H1 (cell line): ENCODE measurements around the gene RHOXF2. TPM values are rescaled to one million over a fixed set of nuclear protein-coding genes. Genes with fewer than 3 reads are reported as not detected.

Experiments
- CTCF ChIA-PET: fragments of 300-600 bp; sonication (Branson Sonifier 250); formaldehyde crosslinking; loops from one replicate; lab custom pipeline; 2021; ENCODE audit not compliant: partially characterized antibody; lab: Charles Lee
- POLR2A ChIA-PET: fragments of 300-600 bp; sonication (Branson Sonifier 250); formaldehyde crosslinking; loops from one replicate; lab custom pipeline; 2021; ENCODE audit warnings: inconsistent platforms; ENCODE audit not compliant: partially characterized antibody; lab: Charles Lee
- DNase-seq, 2 experiments: peaks; one replicate each; pipeline versions ENCODE4 v3.0.0 to v3.0.0-alpha.2; 2010 to 2022; ENCODE audit warnings: low spot score in 2 of 2, low read depth in 1 of 2, mixed read lengths in 1 of 2
- FAIRE-seq: peaks from 2 replicates; lab custom pipeline; 2011; peaks lifted over from hg19 to GRCh38; lab: Jason Lieb, UNC
- H2AFZ ChIP-seq: 2 replicates; pipeline ENCODE4 v1.8.1; 2012; ENCODE audit warnings: low read length, inconsistent platforms
- H2AK5ac ChIP-seq: 2 replicates; pipeline ENCODE4 v1.6.1; 2013; ENCODE audit warnings: low read depth, low read length
- H2BK120ac ChIP-seq: replicated peaks from 2 replicates; pipeline ENCODE3; 2013; ENCODE audit warnings: low read depth, low read length, inconsistent platforms
- H2BK12ac ChIP-seq: 2 replicates; pipeline ENCODE4 v1.6.1; 2013; ENCODE audit warnings: low read depth, low read length
- H2BK15ac ChIP-seq: 2 replicates; pipeline ENCODE4 v1.6.1; 2013; ENCODE audit warnings: low read length
- H2BK20ac ChIP-seq: 2 replicates; pipeline ENCODE4 v1.6.1; 2013; ENCODE audit warnings: low read length
- H2BK5ac ChIP-seq: 2 replicates; pipeline ENCODE4 v1.6.1; 2013; ENCODE audit warnings: low read depth, low read length
- H3K14ac ChIP-seq: 2 replicates; pipeline ENCODE4 v1.6.1; 2013; ENCODE audit warnings: inconsistent platforms; ENCODE audit not compliant: insufficient read length
- H3K18ac ChIP-seq: 2 replicates; pipeline ENCODE4 v1.6.1; 2013; ENCODE audit warnings: low read length; ENCODE audit errors: extremely low read depth
- H3K23ac ChIP-seq: 2 replicates; pipeline ENCODE4 v1.6.1; 2013; ENCODE audit warnings: inconsistent platforms; ENCODE audit not compliant: insufficient read length
- H3K23me2 ChIP-seq: 2 replicates; pipeline ENCODE4 v1.6.1; 2013; ENCODE audit warnings: low read depth, low read length
- H3K27ac ChIP-seq: 2 replicates; pipeline ENCODE4 v1.6.1; 2011; ENCODE audit warnings: low read depth, low read length, inconsistent platforms
- H3K27me3 ChIP-seq, 4 experiments: replicated peaks in 1 of 4; 1 replicate in 1 of 4; 2 replicates in 3 of 4; pipeline versions ENCODE4 v1.6.1 to v1.8.1; 2011 to 2013; ENCODE audit warnings: low read length in 3 of 4, mild to moderate bottlenecking in 3 of 4, inconsistent platforms in 2 of 4, mixed read lengths in 2 of 4, moderate library complexity in 1 of 4; ENCODE audit not compliant: control insufficient read depth in 3 of 4, insufficient read depth in 3 of 4; ENCODE audit errors: extremely low read depth in 1 of 4
- H3K36me3 ChIP-seq, 4 experiments: 2 replicates each; pipeline versions ENCODE4 v1.6.1 to v1.8.1; 2011 to 2013; ENCODE audit warnings: mild to moderate bottlenecking in 4 of 4, low read length in 3 of 4, moderate library complexity in 2 of 4, control low read depth in 1 of 4, inconsistent platforms in 1 of 4; ENCODE audit not compliant: insufficient read depth in 4 of 4, control insufficient read depth in 2 of 4
- H3K4ac ChIP-seq: replicated peaks from 2 replicates; pipeline ENCODE3; 2013; ENCODE audit warnings: low read length, low read depth, mixed read lengths, inconsistent platforms; ENCODE audit not compliant: insufficient read length
- H3K4me1 ChIP-seq, 4 experiments: replicated peaks in 1 of 4; 1 replicate in 1 of 4; 2 replicates in 3 of 4; pipeline versions ENCODE4 v1.6.1 to v1.8.1; 2011 to 2013; ENCODE audit warnings: low read length in 3 of 4, inconsistent platforms in 2 of 4, mixed read lengths in 1 of 4; ENCODE audit not compliant: insufficient read depth in 4 of 4, control insufficient read depth in 3 of 4
- H3K4me2 ChIP-seq, 2 experiments: 2 replicates each; pipeline versions ENCODE4 v1.6.1 to v1.8.1; 2011 to 2013; ENCODE audit warnings: low read depth in 2 of 2, low read length in 2 of 2, control low read depth in 1 of 2, inconsistent platforms in 1 of 2, mild to moderate bottlenecking in 1 of 2; ENCODE audit not compliant: insufficient read depth in 1 of 2
- H3K4me3 ChIP-seq, 4 experiments: fragments of 200-600, 300-600 bp in 1 of 4; sonication (generic), shearing (Covaris generic), sonication (Bioruptor Twin) in 1 of 4; 2 replicates each; pipeline versions ENCODE4 v1.5.1 to v1.8.1; 2011 to 2016; ENCODE audit warnings: low read length in 4 of 4, low read depth in 3 of 4, control low read depth in 2 of 4, inconsistent platforms in 2 of 4, mild to moderate bottlenecking in 2 of 4, mixed read lengths in 1 of 4, moderate library complexity in 1 of 4; ENCODE audit not compliant: insufficient read depth in 2 of 4; ENCODE audit errors: extremely low read depth in 1 of 4
- H3K56ac ChIP-seq: replicated peaks from 2 replicates; pipeline ENCODE3; 2013; ENCODE audit warnings: low read depth, mild to moderate bottlenecking, mixed read lengths, low read length, inconsistent platforms; ENCODE audit not compliant: insufficient read length
- H3K79me1 ChIP-seq: 2 replicates; pipeline ENCODE4 v1.6.1; 2013; ENCODE audit warnings: low read depth, low read length, control low read depth
- H3K79me2 ChIP-seq, 2 experiments: 2 replicates each; pipeline versions ENCODE4 v1.6.1 to v1.8.1; 2012 to 2013; ENCODE audit warnings: low read length in 2 of 2, mild to moderate bottlenecking in 2 of 2, inconsistent platforms in 1 of 2; ENCODE audit not compliant: insufficient read depth in 2 of 2, control insufficient read depth in 1 of 2
- H3K9ac ChIP-seq, 4 experiments: replicated peaks in 1 of 4; 1 replicate in 1 of 4; 2 replicates in 3 of 4; pipeline versions ENCODE4 v1.6.1 to v1.8.1; 2011 to 2013; ENCODE audit warnings: low read depth in 3 of 4, low read length in 3 of 4, control low read depth in 2 of 4, mild to moderate bottlenecking in 2 of 4, moderate library complexity in 2 of 4, inconsistent platforms in 1 of 4; ENCODE audit errors: extremely low read depth in 1 of 4
- H3K9me3 ChIP-seq, 2 experiments: 2 replicates each; pipeline versions ENCODE4 v1.6.1 to v1.8.1; 2012 to 2013; ENCODE audit warnings: mild to moderate bottlenecking in 2 of 2, moderate library complexity in 2 of 2, control low read depth in 1 of 2, inconsistent platforms in 1 of 2, low read depth in 1 of 2, low read length in 1 of 2, mixed read lengths in 1 of 2; ENCODE audit not compliant: insufficient read depth in 2 of 2
- H4K20me1 ChIP-seq, 2 experiments: replicated peaks in 1 of 2; 2 replicates each; pipeline versions ENCODE3 to v1.8.1; 2011 to 2013; ENCODE audit warnings: inconsistent platforms in 2 of 2, low read length in 2 of 2, mild to moderate bottlenecking in 1 of 2; ENCODE audit not compliant: insufficient read depth in 2 of 2, control insufficient read depth in 1 of 2
- H4K5ac ChIP-seq: 2 replicates; pipeline ENCODE4 v1.6.1; 2013; ENCODE audit warnings: low read length, low read depth, mixed read lengths, inconsistent platforms; ENCODE audit not compliant: insufficient read length
- H4K8ac ChIP-seq: 2 replicates; pipeline ENCODE4 v1.8.0; 2013; ENCODE audit warnings: mild to moderate bottlenecking, moderate library complexity, low read length, inconsistent platforms; ENCODE audit not compliant: insufficient read depth; ENCODE audit errors: extremely low read depth
- H4K91ac ChIP-seq: replicated peaks from 2 replicates; pipeline ENCODE3; 2013; ENCODE audit warnings: low read length, mixed read lengths, inconsistent platforms; ENCODE audit not compliant: insufficient read length
- BACH1 ChIP-seq: IDR thresholded peaks from 2 replicates; pipeline ENCODE4 v1.6.1; 2012; ENCODE audit warnings: low read length, improper control_type of control experiment
- CBX8 ChIP-seq: fragments of 300-800, 300-1000 bp; sonication (generic); IDR thresholded peaks from 2 replicates; pipeline ENCODE4 v1.7.1; 2016; ENCODE audit warnings: low read depth, low read length, borderline replicate concordance
- CEBPB ChIP-seq: IDR thresholded peaks from 2 replicates; pipeline ENCODE4 v1.6.1; 2012; ENCODE audit warnings: low read depth, low read length
- CTBP2 ChIP-seq: IDR thresholded peaks from 2 replicates; pipeline ENCODE4 v1.7.0; 2011; ENCODE audit warnings: borderline replicate concordance, mild to moderate bottlenecking, moderate library complexity, mixed read lengths, low read length; ENCODE audit not compliant: insufficient read depth, insufficient read length
- EZH2 ChIP-seq: fragments of 200-600 bp; sonication (generic); IDR thresholded peaks from 2 replicates; pipeline ENCODE4 v1.7.1; 2012; ENCODE audit warnings: low read depth, mild to moderate bottlenecking, moderate library complexity, low read length, inconsistent platforms; ENCODE audit not compliant: severe bottlenecking
- GABPA ChIP-seq: IDR thresholded peaks from 2 replicates; pipeline ENCODE4 v1.6.1; 2011; ENCODE audit warnings: mild to moderate bottlenecking, low read length, moderate library complexity, borderline replicate concordance; ENCODE audit not compliant: insufficient read depth
- JUND ChIP-seq: IDR thresholded peaks from 2 replicates; pipeline ENCODE4 v1.6.1; 2011; ENCODE audit warnings: mild to moderate bottlenecking, improper control_type of control experiment, low read length
- RAD21 ChIP-seq, 2 experiments: IDR thresholded peaks in 1 of 2; conservative IDR thresholded peaks in 1 of 2; 2 replicates each; pipeline ENCODE4 v1.6.1; 2011; ENCODE audit warnings: low read depth in 2 of 2, low read length in 2 of 2, improper control_type of control experiment in 1 of 2, inconsistent platforms in 1 of 2, mild to moderate bottlenecking in 1 of 2, moderate library complexity in 1 of 2
- RFX5 ChIP-seq: IDR thresholded peaks from 2 replicates; pipeline ENCODE4 v1.6.1; 2011; ENCODE audit warnings: low read depth, low read length, improper control_type of control experiment, borderline replicate concordance
- SP4 ChIP-seq: IDR thresholded peaks from 2 replicates; pipeline ENCODE4 v1.6.1; 2012; ENCODE audit warnings: low read length, inconsistent platforms
- SUZ12 ChIP-seq: fragments of 200-600 bp; sonication (generic); IDR thresholded peaks from 2 replicates; pipeline ENCODE4 v1.6.1; 2012; ENCODE audit warnings: mild to moderate bottlenecking, inconsistent platforms, low read length, moderate library complexity, mixed read lengths
- TCF12 ChIP-seq: IDR thresholded peaks from 2 replicates; pipeline ENCODE4 v1.6.1; 2011; ENCODE audit warnings: low read depth, mild to moderate bottlenecking, low read length
- ZNF274 ChIP-seq: IDR thresholded peaks from 2 replicates; pipeline ENCODE4 v1.7.0; 2012; ENCODE audit warnings: low read length, borderline replicate concordance; ENCODE audit errors: extremely low read depth
- WGBS, 2 experiments: shearing (Covaris generic) in 1 of 2; methylation state at CpG; one replicate each; pipeline versions ENCODE4 v1.1.6 to v1.1.7; 2013 to 2015; ENCODE audit warnings: low lambda C conversion rate in 2 of 2, mixed read lengths in 2 of 2, inconsistent platforms in 1 of 2, low coverage in 1 of 2, missing lambda C conversion rate in 1 of 2; ENCODE audit not compliant: insufficient replicate concordance in 2 of 2, insufficient coverage in 1 of 2, insufficient read length in 1 of 2; ENCODE audit errors: extremely low coverage in 1 of 2, missing lambda C conversion rate in 1 of 2; 5-methylcytosine and 5-hydroxymethylcytosine counted together
- polyA plus RNA-seq, 7 experiments: library from polyadenylated mRNA; depleted of rRNA in 3 of 7; stranded (reverse) in 5 of 7; unstranded in 2 of 7; fragments of >200 nt in 5 of 7; fragments of 200-250 nt in 2 of 7; gene quantifications; 1 replicate in 5 of 7; 2 replicates in 1 of 7; 4 replicates in 1 of 7; pipeline versions ENCODE4 v1.2.1 to v1.2.3, GENCODE V29; 2011 to 2013; ENCODE audit warnings: missing spikeins in 2 of 7, mixed read lengths in 2 of 7
- total RNA-seq: library from RNA; stranded (reverse); fragmentation: NEBNext Ultra II Directional; extraction: Animal tissue kit (Norgen Biotek cat#: 25700); gene quantifications from 2 replicates; pipeline ENCODE4 v1.2.1, GENCODE V29; 2021

Gene RHOXF2
- total and polyA plus RNA-seq, 2 of the 8 experiments (the other 6 are each of a cell fraction or from before 2014, with no cell fraction given) = not detected

DNA sequence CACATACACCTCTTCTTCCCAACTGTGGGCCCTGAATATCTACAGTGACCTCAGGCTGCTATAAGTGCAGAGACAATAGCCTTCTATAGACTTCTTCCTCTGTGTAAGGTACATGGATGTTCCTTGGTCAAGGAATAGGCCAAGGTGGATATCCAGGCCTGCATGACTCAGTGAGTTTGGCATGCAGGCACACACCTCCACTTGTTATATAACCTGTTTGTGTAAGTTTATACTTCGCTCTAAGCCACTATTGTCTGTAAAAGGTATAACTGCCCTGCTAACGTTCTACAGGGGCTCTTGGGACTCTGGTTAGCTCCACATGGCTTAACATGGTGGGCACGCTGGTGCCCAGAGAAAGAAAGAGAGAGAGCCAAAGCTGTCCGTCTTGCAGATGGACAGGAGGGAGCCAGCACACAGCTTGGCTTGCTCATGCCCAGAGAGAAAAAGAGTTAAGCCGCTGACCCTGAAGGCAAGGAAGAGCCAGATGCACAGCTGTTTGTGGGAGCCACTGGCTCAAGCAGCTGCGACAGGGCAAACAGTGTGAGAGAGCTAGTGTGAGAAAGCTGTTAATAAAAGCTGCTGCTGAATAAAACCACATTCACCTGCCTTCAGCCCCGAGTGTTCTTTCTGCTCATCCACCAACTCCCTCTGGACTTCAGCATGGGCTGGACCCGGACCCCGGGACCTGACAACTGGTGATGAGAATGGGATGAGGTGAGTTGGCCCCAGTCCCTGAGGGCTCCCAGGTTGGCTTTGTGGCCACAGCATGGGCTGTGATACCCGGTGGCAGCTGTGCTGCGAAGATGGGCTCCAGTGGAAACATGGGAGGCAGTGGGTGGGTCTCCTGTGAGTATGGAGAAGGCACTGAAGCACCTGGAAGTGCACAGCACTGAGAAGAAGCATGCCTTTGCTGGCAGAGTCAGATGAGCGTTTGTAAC, 47.7 kb downstream of the RHOXF2 start:
- POLR2A ChIA-PET = no interaction called here
- H3K27ac ChIP-seq = no peak overlapping the region
- WGBS, 2 experiments = 95% methylated on average over 11 of the region's 12 CpGs; no CpG with 5 or more reads in 1 of the 2 experiments
- H2BK12ac ChIP-seq = no peak overlapping the region
- no peak overlapping the region for H2AFZ ChIP-seq
- FAIRE-seq = no peak
- no peaks in the 10 kb centered on the region for H3K36me3 ChIP-seq
- H3K23me2 ChIP-seq = no peaks in the 10 kb centered on the region
- H3K9ac ChIP-seq = no peak overlapping the region
- no peak overlapping the region for H3K14ac ChIP-seq
- H2BK120ac ChIP-seq = no peak overlapping the region
- H4K8ac ChIP-seq = no peak overlapping the region
- H3K4me3 ChIP-seq = no peak overlapping the region
- H3K27me3 ChIP-seq = no peaks in the 10 kb centered on the region
- no peak overlapping the region for H2AK5ac ChIP-seq
- no peak overlapping the region for H3K4me2 ChIP-seq
- no peaks in the 10 kb centered on the region for H3K79me1 ChIP-seq
- H2BK20ac ChIP-seq = no peak overlapping the region
- CTCF ChIA-PET = no interaction called here
- DNase-seq = no peak
- H3K4ac ChIP-seq = no peak overlapping the region
- H3K79me2 ChIP-seq = no peaks in the 10 kb centered on the region
- no peaks in the 10 kb centered on the region for H3K4me1 ChIP-seq
- no peak overlapping the region for H2BK5ac ChIP-seq
- H4K5ac ChIP-seq = no peak overlapping the region
- H2BK15ac ChIP-seq = no peak overlapping the region
- no peaks in the 10 kb centered on the region for H4K20me1 ChIP-seq
- H4K91ac ChIP-seq = no peak overlapping the region
- H3K18ac ChIP-seq = no peak overlapping the region
- no peak overlapping the region for H3K56ac ChIP-seq
- no peak overlapping the region for H3K23ac ChIP-seq
- H3K9me3 ChIP-seq = no peaks in the 10 kb centered on the region
- no peak for TF ChIP-seq CBX8
- no peak for TF ChIP-seq SUZ12
- TF ChIP-seq EZH2 = no peak
- no peak for TF ChIP-seq BACH1
- no peak for TF ChIP-seq JUND
- no peak for TF ChIP-seq RAD21 (IDR thresholded peaks at IDR 0.05 in 1 of 2, conservative IDR thresholded peaks at IDR 0.05 in 1 of 2; ENCODE audit: low read depth in 2 of 2, low read length in 2 of 2)
- TF ChIP-seq TCF12 = no peak
- no peak for TF ChIP-seq RFX5
- TF ChIP-seq GABPA = no peak
- TF ChIP-seq CEBPB = no peak
- no peak for TF ChIP-seq SP4
- no peak for TF ChIP-seq ZNF274
- no peak for TF ChIP-seq CTBP2
